Gastrocnemius medialis (tissue), 4 donors: Measurements from ENCODE around the gene SP100.

ENCODE experiments used
- CTCF ChIP-seq, 5 experiments: fragments of 450-650 bp in 3 of 5; fragments of 200-600 bp in 2 of 5; sonication (generic) in 2 of 5; IDR thresholded peaks in 4 of 5; conservative IDR thresholded peaks in 1 of 5; 1 replicate in 4 of 5; 2 replicates in 1 of 5; pipeline ENCODE4 v1.5.1; 2016 to 2019; ENCODE audit warnings: antibody characterized with exemption in 5 of 5, mild to moderate bottlenecking in 3 of 5, moderate library complexity in 3 of 5
- POLR2A ChIP-seq, 2 donors: fragments of 450-650 bp; IDR thresholded peaks; one replicate each; pipeline ENCODE4 v1.6.1; 2017; ENCODE audit warnings: antibody characterized with exemption in 2 of 2, mild to moderate bottlenecking in 2 of 2, moderate library complexity in 2 of 2

- TF ChIP-seq POLR2A (IDR thresholded peaks at IDR 0.05), result no peak
- TF ChIP-seq CTCF (IDR thresholded peaks at IDR 0.05 in 4 of 5, conservative IDR thresholded peaks at IDR 0.05 in 1 of 5), result no peak
These were observed 97.2 kb downstream of the SP100 start for GRCh38 chr2:230512955-230513748.
